Kidney epithelial cell (primary cell): ENCODE data around the gene COMMD4. TPM values are rescaled to one million over a fixed set of nuclear protein-coding genes. Genes with fewer than 3 reads are reported as not detected.
"Not testable (repeated sequence)": the region's sequence is repeated elsewhere in the genome, so short reads cannot be mapped to it uniquely, and the experiment has no call there.

Experiments used
- DNase-seq: peaks from one replicate; pipeline ENCODE4 v3.0.0-alpha.2; 2010; ENCODE audit warnings: low read depth
- H3K27me3 ChIP-seq: 2 replicates; pipeline ENCODE4 v1.6.0; 2011; ENCODE audit warnings: low read length; ENCODE audit not compliant: control insufficient read depth, insufficient read depth
- H3K36me3 ChIP-seq: 2 replicates; pipeline ENCODE4 v1.5.1; 2011; ENCODE audit warnings: low read length; ENCODE audit not compliant: control insufficient read depth, insufficient read depth
- H3K4me3 ChIP-seq: 2 replicates; pipeline ENCODE4 v1.5.1; 2011; ENCODE audit warnings: low read depth, mild to moderate bottlenecking, control low read depth, low read length
- CTCF ChIP-seq: IDR thresholded peaks from 2 replicates; pipeline ENCODE4 v1.5.1; 2011; ENCODE audit warnings: mild to moderate bottlenecking, moderate library complexity, low read length, control low read depth, inconsistent platforms; ENCODE audit not compliant: insufficient read depth, poor library complexity, severe bottlenecking
- total RNA-seq: library from RNA; depleted of rRNA; stranded (reverse); fragments of >200 nt; gene quantifications from 2 replicates; pipeline ENCODE4 v1.2.3, GENCODE V29; 2015

The COMMD4 gene
- total RNA-seq, 1 donor from 2014 or later: 119 TPM

- no peak for TF ChIP-seq CTCF
- Histone ChIP-seq H3K27me3 (no peaks in the 10 kb centered on the region), H3K4me3 (peak overlapping the region; percentile 31), H3K36me3 (no peaks in the 10 kb centered on the region)
- no peak for DNase-seq
These were observed 554 bp upstream of the COMMD4 start for GRCh38 chr15:75335313-75335704.

GRCh38 chr15:75338661-75339240 lies 2.9 kb downstream of the COMMD4 start:
- no peak for TF ChIP-seq CTCF
- no peak overlapping the region for H3K4me3 ChIP-seq
- no peak for DNase-seq
- no peaks in the 10 kb centered on the region for H3K36me3 ChIP-seq
- H3K27me3 ChIP-seq: no peaks in the 10 kb centered on the region

GRCh38 chr15:75339531-75340240 lies 3.8 kb downstream of the COMMD4 start:
- no peak for TF ChIP-seq CTCF
- H3K36me3 ChIP-seq: no peaks in the 10 kb centered on the region
- no peaks in the 10 kb centered on the region for H3K27me3 ChIP-seq
- no peak overlapping the region for H3K4me3 ChIP-seq
- no peak for DNase-seq

GRCh38 chr15:75342221-75342620 lies 6.4 kb downstream of the COMMD4 start:
- Histone ChIP-seq H3K4me3 (no peak overlapping the region), H3K27me3 (no peaks in the 10 kb centered on the region), H3K36me3 (no peaks in the 10 kb centered on the region)
- TF ChIP-seq CTCF: no peak
- DNase-seq: no peak

GRCh38 chr15:75343953-75344352 lies 8.1 kb downstream of the COMMD4 start:
- H3K4me3 ChIP-seq, DNase-seq, H3K27me3 ChIP-seq, H3K36me3 ChIP-seq: not testable (repeated sequence)

GRCh38 chr15:75346796-75347221 lies 10.9 kb downstream of the COMMD4 start, which contains the start of gene NEIL1:
TSS of gene NEIL1 (plus strand) at chr15:75347039. CDS start at chr15:75348906, 1,867 bp downstream.
- Histone ChIP-seq H3K27me3 (peaks cover 2% of the 10 kb centered on the region), H3K4me3 (peak within 1 kb of the TSS; percentile 67), H3K36me3 (no peaks in the 10 kb centered on the region)
- no peak for DNase-seq
- no peak for TF ChIP-seq CTCF
